ENCODE data around the gene ZNF442.
"Not testable (repeated sequence)": the region's sequence is repeated elsewhere in the genome, so short reads cannot be mapped to it uniquely, and the experiment has no call there.

ZNF442 gene

DNA sequence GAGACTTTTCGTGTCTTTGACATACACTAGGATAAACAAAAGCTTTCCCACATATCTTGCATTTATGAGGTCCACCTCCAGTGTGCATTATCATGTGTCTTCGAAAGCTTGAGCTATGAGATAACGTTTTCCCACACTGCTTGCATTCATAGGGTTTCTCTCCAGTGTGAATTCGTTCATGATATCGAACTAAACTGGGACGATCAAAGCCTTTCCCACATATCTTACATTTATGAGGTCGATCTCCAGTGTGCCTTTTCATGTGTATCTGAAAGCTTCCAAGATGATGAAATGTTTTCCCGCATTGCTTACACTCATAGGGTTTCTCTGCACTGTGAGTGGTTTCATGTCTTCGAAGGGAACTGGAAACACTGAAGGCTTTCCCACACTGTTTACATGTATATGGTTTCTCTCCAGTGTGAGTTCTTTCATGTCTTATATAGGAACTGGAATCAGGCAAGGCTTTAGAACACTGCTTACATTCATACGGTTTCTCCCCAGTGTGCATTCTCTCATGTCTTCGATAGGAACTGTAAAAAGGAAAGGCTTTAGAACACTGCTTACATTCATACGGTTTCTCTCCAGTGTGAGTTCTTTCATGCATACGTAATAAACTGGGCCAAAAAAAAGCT, 46.6 kb downstream of the ZNF442 start:
- H3K27ac ChIP-seq (ENCODE audit: low read depth, low read length), result no peak overlapping the region
- peaks cover 66% of the 10 kb centered on the region for H3K9me3 ChIP-seq (ENCODE audit: control insufficient read depth, insufficient read depth, low read depth, low read length)
- no peaks in the 10 kb centered on the region for H3K4me1 ChIP-seq (ENCODE audit: control insufficient read depth, insufficient read depth, low read length)
- H3K4me3 ChIP-seq (ENCODE audit: low read depth, low read length), result no peak overlapping the region
- H3K9ac ChIP-seq (ENCODE audit: low read length), result no peak overlapping the region
- H3K36me3 ChIP-seq (ENCODE audit: control insufficient read depth, insufficient read depth, low read length), result peaks cover 15% of the 10 kb centered on the region
- H3K27me3 ChIP-seq (ENCODE audit: control insufficient read depth, insufficient read depth, low read length), result no peaks in the 10 kb centered on the region

GRCh38 chr19:12314553-12314952, 50.9 kb downstream of the ZNF442 start:
- no peak overlapping the region for H3K4me3 ChIP-seq (ENCODE audit: low read depth, low read length)
- H3K36me3 ChIP-seq (ENCODE audit: control insufficient read depth, insufficient read depth, low read length), result peaks cover 12% of the 10 kb centered on the region; the same call in 1 of the 2 replicates
- H3K9ac ChIP-seq (ENCODE audit: low read length), result no peak overlapping the region
- H3K9me3 ChIP-seq (ENCODE audit: control insufficient read depth, insufficient read depth, low read depth, low read length), result peaks cover 56% of the 10 kb centered on the region
- H3K4me1 ChIP-seq (ENCODE audit: control insufficient read depth, insufficient read depth, low read length), result no peaks in the 10 kb centered on the region
- no peak overlapping the region for H3K27ac ChIP-seq (ENCODE audit: low read depth, low read length)
- H3K27me3 ChIP-seq (ENCODE audit: control insufficient read depth, insufficient read depth, low read length), result no peaks in the 10 kb centered on the region

- peaks cover 47% of the 10 kb centered on the region for H3K9me3 ChIP-seq (ENCODE audit: control insufficient read depth, insufficient read depth, low read depth, low read length)
- H3K4me1 ChIP-seq (ENCODE audit: control insufficient read depth, insufficient read depth, low read length); H3K4me3 ChIP-seq (ENCODE audit: low read depth, low read length); H3K27me3 ChIP-seq (ENCODE audit: control insufficient read depth, insufficient read depth, low read length); H3K9ac ChIP-seq (ENCODE audit: low read length); H3K36me3 ChIP-seq (ENCODE audit: control insufficient read depth, insufficient read depth, low read length); H3K27ac ChIP-seq (ENCODE audit: low read depth, low read length): not testable (repeated sequence)
Measured at GRCh38 chr19:12308891-12309290, 56.6 kb downstream of the ZNF442 start.

All from HUES6 (cell line).